Neuronal stem cell (in vitro differentiated cells): ENCODE results near the gene SLC46A3.
"Not testable (repeated sequence)": the region's sequence is repeated elsewhere in the genome, so short reads cannot be mapped to it uniquely, and the experiment has no call there.

Source experiments
- DNase-seq: peaks from one replicate; pipeline ENCODE4 v3.0.0-alpha.2; 2013; ENCODE audit warnings: low spot score
- H2AFZ ChIP-seq: one replicate; pipeline ENCODE4 v1.6.1; 2013; ENCODE audit warnings: mild to moderate bottlenecking, low read length, inconsistent platforms
- H2AK5ac ChIP-seq: 2 replicates; pipeline ENCODE4 v1.6.1; 2013; ENCODE audit warnings: low read depth, mild to moderate bottlenecking, inconsistent platforms, low read length, moderate library complexity, mixed read lengths
- H2BK120ac ChIP-seq: 2 replicates; pipeline ENCODE4 v1.6.1; 2013; ENCODE audit warnings: low read depth, mild to moderate bottlenecking, inconsistent platforms, low read length, moderate library complexity, mixed read lengths
- H2BK12ac ChIP-seq: one replicate; pipeline ENCODE4 v1.6.1; 2013; ENCODE audit warnings: low read length, inconsistent platforms
- H2BK15ac ChIP-seq: 2 replicates; pipeline ENCODE4 v1.6.1; 2013; ENCODE audit warnings: mild to moderate bottlenecking, low read length, inconsistent platforms, mixed read lengths
- H2BK5ac ChIP-seq: one replicate; pipeline ENCODE4 v1.6.1; 2013; ENCODE audit warnings: inconsistent platforms, mild to moderate bottlenecking, low read length, moderate library complexity
- H3K14ac ChIP-seq: one replicate; pipeline ENCODE4 v1.6.1; 2013; ENCODE audit warnings: low read length, inconsistent platforms
- H3K18ac ChIP-seq: 2 replicates; pipeline ENCODE4 v1.6.1; 2013; ENCODE audit warnings: low read length, inconsistent platforms
- H3K23ac ChIP-seq: 2 replicates; pipeline ENCODE4 v1.6.1; 2013; ENCODE audit warnings: low read depth, mild to moderate bottlenecking, mixed read lengths, low read length, inconsistent platforms; ENCODE audit not compliant: poor library complexity
- H3K27ac ChIP-seq: replicated peaks from 3 replicates; pipeline ENCODE4 v1.5.1; 2013; ENCODE audit warnings: low read length, inconsistent platforms
- H3K27me3 ChIP-seq, 3 experiments: 2 replicates each; pipeline ENCODE4 v1.6.1; 2013; ENCODE audit warnings: low read length in 3 of 3, mild to moderate bottlenecking in 2 of 3, inconsistent platforms in 1 of 3, low read depth in 1 of 3, mixed read lengths in 1 of 3, moderate library complexity in 1 of 3; ENCODE audit not compliant: control insufficient read depth in 3 of 3, insufficient read depth in 3 of 3
- H3K36me3 ChIP-seq, 2 donors: replicated peaks in 1 of 2; 2 replicates each; pipeline ENCODE4 v1.6.1; 2013; ENCODE audit warnings: low read length in 2 of 2; ENCODE audit not compliant: control insufficient read depth in 2 of 2, insufficient read depth in 2 of 2
- H3K4ac ChIP-seq: 2 replicates; pipeline ENCODE4 v1.6.1; 2013; ENCODE audit warnings: inconsistent platforms, mild to moderate bottlenecking, low read length, moderate library complexity
- H3K4me1 ChIP-seq, 2 donors: 1 replicate in 1 of 2; 2 replicates in 1 of 2; pipeline ENCODE4 v1.6.1; 2013; ENCODE audit warnings: low read length in 2 of 2, low read depth in 1 of 2; ENCODE audit not compliant: control insufficient read depth in 2 of 2, insufficient read depth in 1 of 2
- H3K4me2 ChIP-seq: one replicate; pipeline ENCODE4 v1.6.1; 2013; ENCODE audit warnings: mild to moderate bottlenecking, low read length, inconsistent platforms; ENCODE audit not compliant: insufficient read depth, poor library complexity, severe bottlenecking
- H3K4me3 ChIP-seq, 2 donors: 2 replicates each; pipeline ENCODE4 v1.5.1; 2013; ENCODE audit warnings: low read length in 2 of 2, mild to moderate bottlenecking in 2 of 2, inconsistent platforms in 1 of 2, moderate library complexity in 1 of 2
- H3K79me1 ChIP-seq: one replicate; pipeline ENCODE4 v1.6.1; 2013; ENCODE audit warnings: low read depth, mild to moderate bottlenecking, inconsistent platforms, low read length, moderate library complexity
- H3K9ac ChIP-seq: one replicate; pipeline ENCODE4 v1.6.1; 2013; ENCODE audit warnings: mild to moderate bottlenecking, low read depth, low read length, inconsistent platforms; ENCODE audit not compliant: poor library complexity
- H3K9me3 ChIP-seq, 2 donors: replicated peaks in 1 of 2; 2 replicates each; pipeline versions ENCODE3 to v1.6.1; 2013; ENCODE audit warnings: low read length in 2 of 2, mild to moderate bottlenecking in 2 of 2, inconsistent platforms in 1 of 2, low read depth in 1 of 2, mixed read lengths in 1 of 2, moderate library complexity in 1 of 2; ENCODE audit not compliant: control insufficient read depth in 2 of 2, insufficient read depth in 1 of 2
- H4K8ac ChIP-seq: one replicate; pipeline ENCODE4 v1.6.1; 2013; ENCODE audit warnings: low read depth, mild to moderate bottlenecking, inconsistent platforms, low read length, moderate library complexity
- H4K91ac ChIP-seq: one replicate; pipeline ENCODE4 v1.6.1; 2013; ENCODE audit warnings: low read length, low read depth, mild to moderate bottlenecking, inconsistent platforms; ENCODE audit not compliant: poor library complexity
- WGBS, 2 donors: extraction: QIAGEN DNeasy Blood & Tissue Kit; methylation state at CpG; one replicate each; pipeline ENCODE4 v1.1.7; 2013; ENCODE audit warnings: missing lambda C conversion rate in 2 of 2, mixed read lengths in 1 of 2; ENCODE audit not compliant: insufficient read length in 2 of 2, insufficient replicate concordance in 1 of 2; ENCODE audit errors: extremely low coverage in 2 of 2; 5-methylcytosine and 5-hydroxymethylcytosine counted together

Gene SLC46A3

GRCh38 chr13:28744091-28744536 is 25.3 kb upstream of the SLC46A3 start:
- Histone ChIP-seq H2AFZ (no peak overlapping the region), H2BK120ac (no peak overlapping the region), H3K4me1 (no peaks in the 10 kb centered on the region), H4K8ac (no peak overlapping the region), H3K9me3 (no peaks in the 10 kb centered on the region), H3K36me3 (no peaks in the 10 kb centered on the region), H3K4me3 (no peak overlapping the region), H3K79me1 (no peaks in the 10 kb centered on the region), H3K4ac (no peak overlapping the region), H3K14ac (no peak overlapping the region), H3K4me2 (no peak overlapping the region), H3K18ac (no peak overlapping the region), H2BK5ac (no peak overlapping the region), H4K91ac (no peak overlapping the region), H3K27ac (no peak overlapping the region), H3K23ac (no peak overlapping the region), H3K9ac (no peak overlapping the region), H2BK15ac (no peak overlapping the region), H3K27me3 (no peaks in the 10 kb centered on the region), H2AK5ac (no peak overlapping the region), H2BK12ac (no peak overlapping the region)
- no peak for DNase-seq
- no CpG with 5 or more reads among the region's 6 CpGs for WGBS, 2 donors

GRCh38 chr13:28743499-28744083 is 24.8 kb upstream of the SLC46A3 start:
- Histone ChIP-seq H3K4me2 (no peak overlapping the region), H2BK5ac (no peak overlapping the region), H3K18ac (no peak overlapping the region), H3K23ac (no peak overlapping the region), H2BK15ac (no peak overlapping the region), H2AFZ (no peak overlapping the region), H3K4me3 (no peak overlapping the region), H3K9me3 (no peaks in the 10 kb centered on the region), H3K4ac (no peak overlapping the region), H3K9ac (no peak overlapping the region), H3K36me3 (no peaks in the 10 kb centered on the region), H4K8ac (no peak overlapping the region), H2BK12ac (no peak overlapping the region), H4K91ac (no peak overlapping the region), H3K14ac (no peak overlapping the region), H2AK5ac (no peak overlapping the region), H3K27me3 (no peaks in the 10 kb centered on the region), H3K79me1 (no peaks in the 10 kb centered on the region), H3K4me1 (no peaks in the 10 kb centered on the region), H2BK120ac (no peak overlapping the region), H3K27ac (no peak overlapping the region)
- WGBS, 2 donors, result no CpG with 5 or more reads among the region's 4 CpGs
- DNase-seq, result no peak

- Histone ChIP-seq H4K91ac (no peak overlapping the region), H3K4me3 (no peak overlapping the region), H4K8ac (no peak overlapping the region), H3K36me3 (no peaks in the 10 kb centered on the region), H3K27ac (no peak overlapping the region), H3K14ac (no peak overlapping the region), H3K4me2 (no peak overlapping the region), H3K4ac (no peak overlapping the region), H3K4me1 (no peaks in the 10 kb centered on the region), H3K23ac (no peak overlapping the region), H2BK15ac (no peak overlapping the region), H3K9ac (no peak overlapping the region), H2BK120ac (no peak overlapping the region), H3K79me1 (no peaks in the 10 kb centered on the region), H2BK5ac (no peak overlapping the region), H2AK5ac (no peak overlapping the region), H3K9me3 (no peaks in the 10 kb centered on the region), H2BK12ac (no peak overlapping the region), H3K27me3 (no peaks in the 10 kb centered on the region), H3K18ac (no peak overlapping the region), H2AFZ (no peak overlapping the region)
- no peak for DNase-seq
- no CpG with 5 or more reads among the region's 3 CpGs for WGBS, 2 donors
These were observed 24.2 kb upstream of the SLC46A3 start for GRCh38 chr13:28743020-28743419.

- H2BK12ac ChIP-seq, H4K8ac ChIP-seq, H3K4ac ChIP-seq, DNase-seq, H3K36me3 ChIP-seq, H2BK120ac ChIP-seq, H2AK5ac ChIP-seq, H3K4me3 ChIP-seq, H3K4me1 ChIP-seq, H3K14ac ChIP-seq, H3K27me3 ChIP-seq, H3K18ac ChIP-seq, H3K79me1 ChIP-seq, H3K9me3 ChIP-seq, H2BK5ac ChIP-seq, H4K91ac ChIP-seq, H2AFZ ChIP-seq, H3K4me2 ChIP-seq, H3K27ac ChIP-seq, H3K9ac ChIP-seq, H2BK15ac ChIP-seq, H3K23ac ChIP-seq: not testable (repeated sequence)
- no CpG with 5 or more reads among the region's 11 CpGs for WGBS, 2 donors
These were observed 23.7 kb upstream of the SLC46A3 start for GRCh38 chr13:28742445-28742844.
